IgD-negative memory B cell (primary cell): ENCODE measurements around the gene PLEKHA4. TPM values are rescaled to one million over a fixed set of nuclear protein-coding genes. Genes with fewer than 3 reads are reported as not detected.
"Not testable (repeated sequence)": the region's sequence is repeated elsewhere in the genome, so short reads cannot be mapped to it uniquely, and the experiment has no call there.

ENCODE experiments used
- H3K27ac Mint-ChIP-seq, 3 donors: one replicate each; pipeline ENCODE4 v1.8.0; 2020 to 2022; ENCODE audit warnings: mild to moderate bottlenecking in 3 of 3, mixed read lengths in 3 of 3, moderate library complexity in 1 of 3
- H3K27me3 Mint-ChIP-seq: one replicate; pipeline ENCODE4 v1.8.0; 2021; ENCODE audit warnings: mixed read lengths
- H3K36me3 Mint-ChIP-seq: one replicate; pipeline ENCODE4 v1.8.0; 2020; ENCODE audit warnings: mild to moderate bottlenecking, mixed read lengths
- H3K4me1 Mint-ChIP-seq, 3 donors: one replicate each; pipeline ENCODE4 v1.8.0; 2020 to 2022; ENCODE audit warnings: mixed read lengths in 3 of 3, mild to moderate bottlenecking in 1 of 3
- H3K4me3 Mint-ChIP-seq, 4 donors: one replicate each; pipeline ENCODE4 v1.8.0; 2020 to 2022; ENCODE audit warnings: mild to moderate bottlenecking in 4 of 4, mixed read lengths in 4 of 4, moderate library complexity in 3 of 4
- H3K9me3 Mint-ChIP-seq, 3 donors: one replicate each; pipeline ENCODE4 v1.8.0; 2020 to 2021; ENCODE audit warnings: mixed read lengths in 3 of 3, mild to moderate bottlenecking in 1 of 3
- polyA plus RNA-seq: library from polyadenylated mRNA; unstranded; fragments of 300-500 nt; fragmentation: Illumina TruSeq; gene quantifications from one replicate; pipeline ENCODE4 v1.2.3, GENCODE V29; 2021

The PLEKHA4 gene
- polyA plus RNA-seq, 1 donor from 2014 or later = 3.2 TPM

DNA sequence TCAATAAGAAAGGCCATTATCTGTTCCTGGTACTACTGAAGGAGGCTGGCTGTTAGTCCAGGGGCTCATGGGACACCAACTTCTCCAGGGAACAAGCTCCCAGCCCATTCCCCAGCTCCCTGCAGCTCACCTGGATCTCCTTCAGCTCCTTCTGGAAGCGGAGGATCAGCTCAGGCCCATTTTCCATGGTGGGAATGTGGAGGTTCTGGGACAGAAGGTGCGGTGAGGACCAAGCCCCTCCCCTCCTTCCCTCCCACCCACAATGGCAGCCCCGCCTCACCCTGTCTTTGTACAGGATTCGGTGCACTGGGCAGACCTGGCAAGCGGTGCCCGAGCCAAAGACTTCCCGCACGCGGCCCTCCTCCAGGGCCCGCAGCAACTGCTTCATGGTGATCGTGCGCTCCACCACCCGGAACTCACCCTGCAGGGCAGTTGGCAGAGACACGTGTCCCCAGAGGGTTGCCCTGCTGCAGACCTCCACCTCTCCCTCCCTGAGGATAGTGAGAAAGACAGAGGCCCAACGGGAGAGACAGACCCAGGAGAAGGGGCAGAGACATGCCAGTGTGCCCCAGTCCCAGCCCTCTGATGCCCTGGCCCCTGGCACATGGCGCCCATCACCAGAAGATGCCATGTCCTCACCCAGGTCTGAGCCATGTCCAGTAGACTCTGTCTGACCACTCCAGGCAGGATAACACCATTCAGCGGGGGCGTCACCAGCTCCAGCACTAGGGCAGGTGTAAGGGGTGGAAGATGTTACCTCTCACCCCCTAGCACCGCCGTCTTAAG, 71.9 kb downstream of the PLEKHA4 start:
- H3K36me3 Mint-ChIP-seq = no peaks in the 10 kb centered on the region

DNA sequence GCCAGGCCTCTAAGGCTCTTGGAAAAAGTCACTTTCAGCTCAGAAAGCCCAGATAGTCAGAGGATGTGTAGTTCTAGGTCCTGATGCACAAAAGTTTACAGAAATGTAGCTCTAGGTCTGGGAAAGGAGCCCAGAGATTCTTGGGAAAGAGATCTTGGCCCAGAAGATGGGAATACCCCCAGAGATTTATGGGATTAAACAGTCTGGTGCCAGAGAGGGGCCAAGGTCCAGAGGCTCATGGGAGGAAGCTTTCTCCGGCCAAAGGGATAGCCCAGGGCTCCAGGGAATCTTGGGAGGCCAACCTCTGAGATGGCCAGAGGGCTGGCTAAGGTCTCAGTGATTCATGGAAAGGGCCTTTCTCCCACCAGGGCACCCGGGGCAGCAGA, 72.7 kb downstream of the PLEKHA4 start:
- Mint-ChIP-seq H3K27me3 (no peaks in the 10 kb centered on the region), H3K4me1 (peaks cover 5 to 6% (median 5%) of the 10 kb centered on the region in 3 donors), H3K36me3 (no peaks in the 10 kb centered on the region), H3K27ac (peak overlapping the region; percentile 23 to 95 (median 93)), H3K9me3 (no peaks in the 10 kb centered on the region), H3K4me3 (peak overlapping the region in 2 of 4 donors; percentile 68 to 96)

More for the DNA sequence above, 71.9 kb downstream of the PLEKHA4 start:
- Mint-ChIP-seq H3K27me3 (no peaks in the 10 kb centered on the region), H3K4me1 (peaks cover 5 to 8% (median 6%) of the 10 kb centered on the region in 3 donors), H3K27ac (peak overlapping the region in 1 of 3 donors; percentile 19), H3K9me3 (no peaks in the 10 kb centered on the region), H3K4me3 (no peak overlapping the region)

DNA sequence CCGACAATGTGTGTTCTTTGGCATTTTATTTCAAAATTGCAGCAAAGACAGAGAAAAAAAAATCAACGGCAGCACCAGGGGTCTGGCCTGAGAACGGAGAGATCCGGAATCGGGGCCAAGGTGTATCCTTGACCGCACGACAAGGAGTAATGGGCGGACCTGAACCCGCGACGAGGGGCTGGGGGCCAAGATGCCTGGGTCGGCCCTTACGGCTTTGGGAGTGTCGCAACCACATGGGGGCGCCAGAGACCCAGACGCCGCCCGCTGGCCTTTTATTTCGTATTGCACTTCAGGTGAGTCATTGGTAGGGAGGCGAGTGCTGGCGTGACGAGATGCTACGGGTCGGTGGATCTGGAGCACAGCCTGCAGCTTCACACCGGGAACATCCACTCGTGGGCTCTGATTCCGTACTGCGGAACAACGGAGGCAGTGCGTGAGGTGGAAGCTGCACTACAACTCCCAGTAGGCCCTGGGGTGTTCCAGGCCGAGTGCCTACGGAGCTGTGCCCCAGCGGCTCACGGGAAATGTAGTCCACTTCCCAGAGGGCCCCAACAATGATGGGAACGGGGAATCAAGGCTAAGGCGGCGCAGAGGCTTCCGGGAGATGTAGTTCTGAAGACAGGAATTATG, 73.2 kb downstream of the PLEKHA4 start:
- Mint-ChIP-seq H3K9me3 (no peaks in the 10 kb centered on the region), H3K27ac (peak overlapping the region; percentile 23 to 95 (median 93)), H3K4me3 (peak overlapping the region; percentile 68 to 99 (median 96)), H3K36me3 (no peaks in the 10 kb centered on the region), H3K27me3 (no peaks in the 10 kb centered on the region), H3K4me1 (peaks cover 5 to 6% (median 5%) of the 10 kb centered on the region in 3 donors)

DNA sequence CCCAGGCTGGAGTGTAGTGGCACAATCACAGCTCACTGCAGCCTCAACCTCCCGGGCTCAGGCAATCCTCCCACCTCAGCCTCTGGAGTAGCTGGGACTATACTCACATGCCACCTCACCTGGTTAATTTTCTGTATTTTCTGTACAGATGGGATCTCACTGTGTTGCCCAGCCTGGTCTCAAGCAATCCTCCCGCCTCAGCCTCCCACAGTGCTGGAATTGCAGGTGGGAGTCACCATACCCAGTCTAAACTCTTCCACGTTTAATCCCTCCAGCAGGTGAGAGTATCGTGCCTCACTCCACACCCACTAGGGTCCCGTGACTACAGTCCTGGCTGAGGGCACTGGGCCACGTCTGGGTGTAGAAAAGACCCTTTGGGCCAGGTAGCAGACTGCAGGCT, 74.1 kb downstream of the PLEKHA4 start:
- Mint-ChIP-seq H3K36me3 (no peaks in the 10 kb centered on the region), H3K4me1 (peaks cover 5 to 6% (median 5%) of the 10 kb centered on the region in 3 donors), H3K27ac (no peak overlapping the region), H3K4me3 (peak overlapping the region in 1 of 4 donors; percentile 96), H3K27me3 (no peaks in the 10 kb centered on the region), H3K9me3 (no peaks in the 10 kb centered on the region)

DNA sequence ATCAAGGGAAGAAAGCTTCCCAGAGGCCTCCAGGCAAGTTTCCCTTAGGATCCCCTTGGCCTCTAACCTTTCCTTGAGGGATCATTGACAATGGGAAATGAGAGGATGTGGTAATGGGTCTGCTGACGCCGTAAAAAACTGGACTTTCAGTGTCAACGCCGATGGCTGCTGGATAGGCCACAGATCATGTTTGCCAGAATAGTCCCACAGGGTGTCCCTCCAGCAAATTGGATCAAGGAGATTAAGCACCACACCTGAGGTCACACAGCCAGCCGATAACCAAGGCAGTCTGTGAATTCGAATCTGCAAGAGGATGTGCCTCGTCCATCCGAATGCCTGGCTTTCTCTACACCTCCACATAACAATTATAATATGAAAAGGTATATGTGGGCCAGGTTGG, 75.1 kb downstream of the PLEKHA4 start:
- H3K4me3 Mint-ChIP-seq = peak overlapping the region in 1 of 4 donors; percentile 27
- H3K4me1 Mint-ChIP-seq = peaks cover 5 to 6% (median 5%) of the 10 kb centered on the region in 3 donors
- H3K27me3 Mint-ChIP-seq = no peaks in the 10 kb centered on the region
- H3K36me3 Mint-ChIP-seq = no peaks in the 10 kb centered on the region
- no peaks in the 10 kb centered on the region for H3K9me3 Mint-ChIP-seq
- H3K27ac Mint-ChIP-seq = peak overlapping the region in 1 of 3 donors; percentile 53

DNA sequence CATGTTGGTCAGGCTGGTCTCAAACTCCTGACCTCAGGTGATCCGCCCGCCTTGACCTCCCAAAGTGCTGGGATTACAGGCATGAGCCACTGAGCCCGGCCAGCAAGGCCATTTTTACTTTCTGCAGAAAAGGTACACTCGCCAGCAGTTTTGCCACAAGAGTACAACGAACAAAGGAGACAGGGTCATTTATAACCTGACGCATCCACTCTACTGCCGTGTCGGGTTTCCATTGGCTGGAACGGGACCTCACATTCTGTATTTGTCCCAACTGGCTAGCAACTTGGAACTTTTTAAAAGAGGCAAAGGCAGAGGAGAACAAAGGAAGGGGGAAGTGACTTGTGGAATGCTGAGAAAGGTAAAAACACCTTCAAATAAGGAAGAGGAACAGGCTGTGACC, 81.1 kb downstream of the PLEKHA4 start:
- not testable (repeated sequence) for H3K36me3 Mint-ChIP-seq, H3K4me1 Mint-ChIP-seq, H3K27me3 Mint-ChIP-seq, H3K9me3 Mint-ChIP-seq, H3K27ac Mint-ChIP-seq, H3K4me3 Mint-ChIP-seq

Other genes starting within 250 kb of the PLEKHA4 start
- gene RPL18, start 249.4 kb downstream of the PLEKHA4 start, polyA plus RNA-seq = 2,549 TPM
- 11.0 TPM for gene SPHK2, start 249.1 kb downstream of the PLEKHA4 start, polyA plus RNA-seq
- 86.1 TPM for gene DBP, start 231.2 kb downstream of the PLEKHA4 start, polyA plus RNA-seq
- gene CA11, start 222.4 kb downstream of the PLEKHA4 start, polyA plus RNA-seq = 11.6 TPM
- 0.66 TPM for gene NTN5, start 195.6 kb downstream of the PLEKHA4 start, polyA plus RNA-seq
- not detected for gene FUT2, start 172.6 kb downstream of the PLEKHA4 start, polyA plus RNA-seq
- gene MAMSTR, start 148.9 kb downstream of the PLEKHA4 start, polyA plus RNA-seq = 0.45 TPM
- 0.26 TPM for gene RASIP1, start 128.0 kb downstream of the PLEKHA4 start, polyA plus RNA-seq
- not detected for gene IZUMO1, start 121.7 kb downstream of the PLEKHA4 start, polyA plus RNA-seq
- gene FUT1, start 116.0 kb downstream of the PLEKHA4 start, polyA plus RNA-seq = not detected
- gene FGF21, start 113.1 kb downstream of the PLEKHA4 start, polyA plus RNA-seq = not detected
- gene BCAT2, start 57.6 kb downstream of the PLEKHA4 start, polyA plus RNA-seq = 31.8 TPM
- 1.2 TPM for gene HSD17B14, start 32.1 kb downstream of the PLEKHA4 start, polyA plus RNA-seq
- gene PPP1R15A, start 3.8 kb upstream of the PLEKHA4 start, polyA plus RNA-seq = 558 TPM
- gene TULP2, start 30.1 kb upstream of the PLEKHA4 start, polyA plus RNA-seq = not detected
- 103 TPM for gene NUCB1, start 31.7 kb upstream of the PLEKHA4 start, polyA plus RNA-seq
- gene DHDH, start 65.1 kb upstream of the PLEKHA4 start, polyA plus RNA-seq = 0.39 TPM
- gene BAX, start 86.3 kb upstream of the PLEKHA4 start, polyA plus RNA-seq = 101 TPM
- gene FTL, start 96.7 kb upstream of the PLEKHA4 start, polyA plus RNA-seq = 7,236 TPM
- gene GYS1, start 124.7 kb upstream of the PLEKHA4 start, polyA plus RNA-seq = 26.4 TPM
- 65.7 TPM for gene RUVBL2, start 125.3 kb upstream of the PLEKHA4 start, polyA plus RNA-seq
- gene LHB, start 148.5 kb upstream of the PLEKHA4 start, polyA plus RNA-seq = 0.78 TPM
- gene CGB3, start 155.7 kb upstream of the PLEKHA4 start, polyA plus RNA-seq = not detected
- not detected for gene CGB2, start 163.3 kb upstream of the PLEKHA4 start, polyA plus RNA-seq
- not detected for gene CGB1, start 168.3 kb upstream of the PLEKHA4 start, polyA plus RNA-seq
- not detected for gene CGB5, start 175.2 kb upstream of the PLEKHA4 start, polyA plus RNA-seq
- gene CGB8, start 180.5 kb upstream of the PLEKHA4 start, polyA plus RNA-seq = not detected
- gene CGB7, start 189.1 kb upstream of the PLEKHA4 start, polyA plus RNA-seq = not detected
- not detected for gene NTF4, start 196.2 kb upstream of the PLEKHA4 start, polyA plus RNA-seq
- gene KCNA7, start 204.1 kb upstream of the PLEKHA4 start, polyA plus RNA-seq = not detected
- 67.0 TPM for gene SNRNP70, start 216.8 kb upstream of the PLEKHA4 start, polyA plus RNA-seq
- 8.3 TPM for gene LIN7B, start 245.8 kb upstream of the PLEKHA4 start, polyA plus RNA-seq